ENCODE results near the gene XPR1.

XPR1 gene

DNA sequence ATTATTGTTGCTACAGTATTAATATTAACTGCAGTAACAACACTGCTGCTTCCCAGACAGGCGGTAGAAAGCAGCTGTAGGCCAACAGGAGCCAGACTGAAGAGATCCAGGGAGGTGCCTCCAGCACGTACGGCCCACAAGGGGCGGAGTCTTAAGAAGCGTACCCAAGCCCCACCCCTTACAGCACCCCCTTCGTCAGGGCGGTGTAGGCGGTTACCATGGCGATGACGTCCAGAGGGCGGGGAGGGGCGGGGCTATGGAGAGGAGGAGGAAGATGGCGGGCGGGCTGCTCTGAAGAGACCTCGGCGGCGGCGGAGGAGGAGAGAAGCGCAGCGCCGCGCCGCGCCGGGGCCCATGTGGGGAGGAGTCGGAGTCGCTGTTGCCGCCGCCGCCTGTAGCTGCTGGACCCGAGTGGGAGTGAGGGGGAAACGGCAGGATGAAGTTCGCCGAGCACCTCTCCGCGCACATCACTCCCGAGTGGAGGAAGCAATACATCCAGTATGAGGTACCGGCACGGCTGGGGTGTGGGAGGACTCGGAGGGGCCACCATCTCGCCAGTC is at the start of gene XPR1:
Gene XPR1 (plus strand): TSS at position 257 of the 560 bp plus-strand sequence. CDS start 180 bp downstream, at position 437.
- peak; percentile 97 for DNase-seq (ENCODE audit: low read depth, low spot score)

DNA sequence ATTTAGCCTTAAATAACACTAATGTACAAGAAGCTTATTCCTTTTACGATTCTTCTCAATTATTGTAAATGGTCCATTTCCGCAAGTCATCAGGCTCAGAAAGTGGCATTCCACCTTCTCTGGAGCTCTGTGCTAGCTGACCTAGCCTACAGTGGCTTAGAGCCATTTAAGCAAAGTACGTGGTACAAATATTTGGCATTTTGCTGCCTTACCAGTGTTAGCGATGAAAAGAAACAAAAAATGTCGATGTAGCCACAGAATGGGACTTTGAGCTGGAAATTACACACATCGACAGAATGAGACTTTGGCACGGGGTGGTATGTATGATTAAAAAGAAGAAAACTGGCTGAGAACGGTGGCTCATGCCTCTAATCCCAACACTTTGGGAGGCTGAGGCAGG is 47.0 kb upstream of the XPR1 start:
- no peak for DNase-seq (ENCODE audit: low read depth, low spot score)

DNA sequence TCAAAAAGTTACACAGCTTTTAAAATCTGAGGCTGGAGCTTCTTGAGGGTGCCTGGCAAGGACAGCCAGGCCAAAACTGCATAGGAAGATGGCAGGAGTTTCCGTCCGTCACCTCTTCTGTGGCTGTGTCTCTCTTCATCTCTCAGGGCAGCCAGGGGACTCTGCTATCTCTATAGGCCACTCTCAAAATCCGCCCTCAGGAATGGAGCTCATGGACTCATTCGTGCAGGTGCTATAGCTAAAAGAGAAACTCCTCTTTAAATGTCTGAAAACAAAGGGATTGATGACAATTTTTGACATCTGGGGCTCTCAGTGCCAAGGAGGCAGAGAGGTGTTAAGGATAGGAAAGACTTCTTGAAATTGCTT is 45.8 kb upstream of the XPR1 start:
- DNase-seq (ENCODE audit: low read depth, low spot score), result no peak

DNA sequence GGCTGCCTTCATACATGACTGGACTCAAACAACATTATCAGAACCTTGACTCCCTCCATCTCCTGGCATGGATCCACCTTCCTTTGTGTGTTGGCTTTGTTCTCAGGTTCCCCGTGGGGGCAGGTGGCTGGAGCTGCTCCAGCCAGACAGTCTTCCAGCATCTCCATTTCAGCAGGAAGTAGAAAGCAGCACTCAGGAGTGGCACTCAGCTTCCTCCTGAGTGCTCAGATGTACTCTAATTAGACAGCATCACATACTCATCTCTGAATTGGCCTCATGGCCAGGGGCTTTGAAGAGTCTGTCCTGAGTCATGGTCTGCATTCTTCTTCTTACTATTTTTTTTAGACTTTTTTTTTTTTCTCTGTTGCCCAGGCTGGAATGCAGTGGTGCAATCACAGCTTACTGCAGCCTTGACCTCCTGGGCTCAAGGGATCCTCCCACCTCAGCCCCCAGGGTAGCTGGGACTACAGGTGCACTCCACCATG is 45.1 kb upstream of the XPR1 start:
- DNase-seq (ENCODE audit: low read depth, low spot score), result no peak

DNA sequence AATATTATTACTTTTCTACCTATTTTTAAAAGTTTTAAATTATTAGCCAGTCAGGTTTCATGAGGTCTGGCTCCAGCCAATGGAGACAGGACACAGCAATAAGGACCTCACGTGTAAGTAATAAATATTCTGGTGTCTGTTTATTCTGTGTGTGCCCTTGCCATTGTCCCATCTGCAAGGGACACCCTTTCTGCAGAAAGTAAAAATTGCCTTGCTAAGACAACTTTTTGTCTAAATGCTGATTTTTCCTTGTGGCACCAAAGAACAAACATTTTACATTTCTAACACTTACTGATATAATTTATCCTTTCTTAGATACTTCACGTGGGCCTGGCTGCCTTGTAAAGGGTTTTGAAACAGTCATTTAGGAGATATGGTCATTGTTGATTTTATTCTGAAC is 43.7 kb upstream of the XPR1 start:
- no peak for DNase-seq (ENCODE audit: low read depth, low spot score)

DNA sequence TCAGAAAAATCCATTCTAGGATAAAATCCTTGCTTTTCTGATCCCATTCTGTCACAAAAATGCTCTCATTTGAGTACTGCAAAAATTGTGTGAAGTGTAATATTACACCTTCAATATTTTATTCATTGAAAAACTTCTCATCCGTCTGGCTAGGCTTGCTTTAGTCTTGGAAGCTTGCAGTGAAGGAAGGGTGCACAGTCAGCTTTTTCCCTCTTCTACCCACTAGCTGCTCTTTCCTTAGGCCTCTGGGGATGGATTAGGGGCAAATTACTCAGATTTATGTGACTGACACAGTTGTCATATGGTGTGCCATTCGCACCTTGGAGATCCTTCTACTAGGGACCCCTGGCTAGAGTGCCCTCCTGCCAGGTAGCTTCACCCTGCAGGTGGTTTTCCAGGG is 40.9 kb upstream of the XPR1 start:
- no peak for DNase-seq (ENCODE audit: low read depth, low spot score)

DNA sequence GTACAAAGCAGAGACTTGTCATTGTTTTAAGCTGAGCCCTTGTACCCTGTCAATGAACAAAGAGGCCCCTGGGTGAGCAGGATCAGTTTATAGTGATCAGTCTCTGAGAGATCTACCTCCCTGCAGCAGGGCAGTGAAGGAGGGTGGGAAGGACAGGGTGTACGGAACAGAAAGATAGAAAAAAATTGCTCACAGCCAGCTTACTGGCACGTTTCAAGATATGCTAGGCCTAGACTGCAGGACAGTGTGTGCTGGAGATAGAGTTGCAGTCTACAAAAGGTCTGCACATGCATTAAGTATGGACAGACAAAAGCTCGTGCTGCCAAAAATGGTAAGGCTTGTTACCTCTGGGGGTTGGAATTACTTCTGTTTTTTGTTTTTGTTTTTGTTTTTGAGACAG is 38.4 kb upstream of the XPR1 start:
- no peak for DNase-seq (ENCODE audit: low read depth, low spot score)

DNA sequence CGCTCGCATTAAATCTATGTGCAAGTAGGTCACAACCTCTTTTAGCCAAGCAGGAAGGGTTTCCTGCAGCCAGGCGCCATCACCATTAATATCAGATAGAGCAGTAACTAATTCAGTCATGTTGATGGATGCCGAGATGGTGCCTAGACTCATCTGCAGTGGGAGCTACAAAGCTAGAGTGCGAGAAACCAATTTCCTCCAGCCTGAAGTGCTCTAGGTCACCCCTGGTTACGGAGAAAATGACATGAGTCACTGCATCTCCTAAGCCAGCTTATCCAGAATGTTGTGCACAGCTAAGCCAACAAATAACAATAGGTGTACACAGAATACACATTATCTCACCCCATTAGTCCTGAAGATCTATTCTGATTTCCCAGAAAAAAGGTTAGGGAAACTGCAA is 37.1 kb upstream of the XPR1 start:
- no peak for DNase-seq (ENCODE audit: low read depth, low spot score)

DNA sequence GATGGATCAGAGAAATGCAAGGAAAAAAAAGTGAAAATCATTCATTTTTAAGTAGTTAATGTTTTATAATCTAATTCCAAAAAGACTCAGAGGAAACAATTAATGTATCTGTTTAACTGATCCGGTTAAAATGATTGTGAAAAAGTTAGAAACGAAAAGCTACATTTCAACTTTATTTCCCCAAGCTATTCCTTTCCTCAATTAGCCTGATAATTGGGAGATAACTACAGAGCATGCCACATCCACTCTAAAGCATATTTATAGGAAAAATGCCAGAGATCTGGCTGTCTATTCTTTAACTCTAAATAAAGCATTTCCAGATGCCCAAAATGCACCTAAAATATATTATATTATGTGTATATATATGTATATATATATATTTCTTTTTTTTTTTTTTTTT is 35.9 kb upstream of the XPR1 start:
- DNase-seq (ENCODE audit: low read depth, low spot score), result no peak

DNA sequence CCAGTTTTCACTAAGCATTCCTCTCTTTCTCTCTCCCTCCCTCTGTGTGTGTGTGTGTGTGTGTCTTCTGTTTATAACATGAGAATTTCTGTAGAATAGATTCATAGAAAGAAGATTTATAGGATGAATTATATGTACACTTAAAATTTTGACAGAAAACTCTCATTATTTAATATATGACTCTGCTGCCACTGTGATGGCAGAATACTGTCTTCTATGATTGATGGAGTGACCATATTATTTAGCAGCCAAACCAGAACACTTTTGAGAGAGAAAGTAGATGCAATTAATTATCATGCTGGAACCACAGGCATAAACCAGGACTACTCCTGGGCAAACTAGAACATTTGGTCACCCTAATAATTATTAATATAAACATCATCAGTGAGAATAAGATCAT is 34.3 kb upstream of the XPR1 start:
- no peak for DNase-seq (ENCODE audit: low read depth, low spot score)

DNA sequence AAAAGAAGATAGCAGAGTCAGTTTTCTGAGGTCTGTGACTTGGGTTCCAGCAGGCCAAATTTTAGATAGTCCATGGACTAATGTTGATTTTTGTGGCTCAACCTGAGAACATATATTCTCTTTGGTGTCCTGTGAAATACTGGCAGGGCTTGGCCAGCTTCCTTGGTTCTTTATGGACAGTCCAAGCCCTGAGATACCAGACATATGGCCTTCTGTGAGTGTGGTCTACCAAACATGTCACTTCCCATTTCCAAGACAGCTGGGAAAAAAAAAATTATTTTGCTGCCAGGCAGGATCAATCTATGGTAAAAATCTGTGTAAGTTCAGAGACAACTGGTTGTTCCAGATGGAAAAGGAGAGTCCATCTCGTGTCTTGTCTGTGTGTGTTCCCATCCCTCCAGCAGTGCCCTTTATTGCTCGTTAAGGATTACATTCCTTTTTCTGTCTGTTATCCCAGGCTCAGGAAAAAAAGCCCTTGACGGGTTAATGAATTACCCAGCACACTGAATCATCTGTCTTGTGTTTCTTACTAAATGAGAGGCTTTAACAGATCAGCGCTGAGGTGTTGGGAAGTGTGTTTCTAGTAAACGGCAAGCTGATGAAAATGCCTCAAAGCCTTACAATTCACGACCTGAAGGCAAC is 33.4 kb upstream of the XPR1 start:
- no peak for DNase-seq (ENCODE audit: low read depth, low spot score)

DNA sequence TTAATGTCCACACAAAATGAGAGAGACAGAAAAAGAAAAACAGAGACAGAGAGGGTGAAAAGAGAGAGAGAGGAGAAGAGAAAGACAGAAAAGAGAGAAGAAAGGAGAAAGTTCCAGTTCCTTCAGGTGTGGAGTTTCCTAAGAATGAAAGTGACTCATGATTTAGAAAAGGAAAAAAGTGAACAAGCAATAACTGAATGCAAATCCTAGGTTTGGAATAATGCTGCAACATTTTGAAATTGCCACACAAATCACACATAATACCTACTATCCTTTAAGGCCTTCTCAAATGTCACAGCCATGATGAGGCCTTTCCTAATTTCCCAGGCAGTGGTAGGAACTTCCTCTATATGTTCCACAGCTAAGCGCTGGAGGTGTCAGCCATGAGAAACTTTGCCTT is 31.5 kb upstream of the XPR1 start:
- DNase-seq (ENCODE audit: low read depth, low spot score), result no peak

DNA sequence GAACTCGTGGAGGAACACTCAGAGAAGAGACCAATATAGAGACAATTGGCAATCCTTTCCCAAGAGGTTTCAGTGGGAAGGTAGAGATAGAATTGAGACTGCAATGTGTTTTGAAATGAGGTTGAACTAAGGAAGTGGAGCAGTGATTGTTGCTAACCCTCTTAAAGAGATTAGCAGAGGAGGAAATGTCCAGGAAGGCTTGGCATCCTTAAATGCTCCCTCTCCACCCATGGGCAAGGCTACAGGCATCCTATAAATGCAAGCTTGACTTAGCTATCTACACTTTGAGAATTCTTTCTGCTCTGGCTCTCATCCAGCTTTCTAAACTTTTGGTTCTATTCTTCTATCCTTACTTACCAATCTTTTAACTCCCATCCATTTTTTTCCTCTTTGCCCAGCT is 30.3 kb upstream of the XPR1 start:
- DNase-seq (ENCODE audit: low read depth, low spot score), result no peak

DNA sequence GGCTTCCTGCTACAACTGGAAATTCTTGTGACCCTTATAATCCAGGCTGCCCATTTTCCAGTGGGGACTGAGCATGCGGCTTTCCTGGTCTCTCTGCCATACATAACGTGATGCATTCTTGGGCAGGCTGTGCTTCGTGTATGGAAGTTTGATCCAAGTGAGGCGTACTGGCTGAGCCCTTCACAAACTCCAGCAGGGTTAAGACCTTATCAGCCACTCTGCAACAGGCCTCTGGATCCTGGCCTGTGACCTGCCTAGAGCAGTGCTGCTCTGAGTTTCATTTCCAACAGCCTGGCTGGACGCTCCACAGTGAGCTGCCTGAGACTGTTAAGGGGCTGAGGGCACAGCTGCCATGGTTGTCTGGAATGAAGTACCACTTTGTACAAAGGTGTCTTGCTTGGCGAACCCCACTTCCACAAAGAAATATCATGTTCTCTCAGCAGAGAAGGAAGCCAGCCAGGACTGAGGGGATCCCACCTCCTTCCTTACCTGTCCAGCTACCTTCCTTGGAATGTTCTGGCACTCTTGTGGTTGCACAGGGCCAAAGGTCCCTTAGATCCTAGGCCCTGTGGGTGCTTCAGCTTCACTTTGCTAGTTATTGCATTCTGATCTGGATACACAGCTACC is 28.5 kb upstream of the XPR1 start:
- no peak for DNase-seq (ENCODE audit: low read depth, low spot score)

DNA sequence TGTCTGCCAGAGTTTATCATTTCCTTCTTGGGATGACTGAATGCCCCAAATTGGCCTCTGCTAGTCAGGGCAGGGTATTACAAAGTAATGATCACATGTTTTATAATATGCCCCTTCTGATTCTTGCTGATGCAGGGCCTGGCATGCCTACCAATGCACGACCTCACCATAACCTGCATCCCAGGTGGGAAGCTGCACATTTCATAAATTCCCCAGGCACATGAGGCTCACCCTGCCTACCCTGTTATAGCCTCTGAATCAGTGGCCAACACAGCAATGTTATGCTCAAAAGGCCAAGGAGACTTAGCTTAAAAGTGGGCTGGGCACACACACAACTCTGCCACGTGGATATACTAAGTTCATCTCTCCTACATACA is 28.0 kb upstream of the XPR1 start:
- DNase-seq (ENCODE audit: low read depth, low spot score), result no peak

DNA sequence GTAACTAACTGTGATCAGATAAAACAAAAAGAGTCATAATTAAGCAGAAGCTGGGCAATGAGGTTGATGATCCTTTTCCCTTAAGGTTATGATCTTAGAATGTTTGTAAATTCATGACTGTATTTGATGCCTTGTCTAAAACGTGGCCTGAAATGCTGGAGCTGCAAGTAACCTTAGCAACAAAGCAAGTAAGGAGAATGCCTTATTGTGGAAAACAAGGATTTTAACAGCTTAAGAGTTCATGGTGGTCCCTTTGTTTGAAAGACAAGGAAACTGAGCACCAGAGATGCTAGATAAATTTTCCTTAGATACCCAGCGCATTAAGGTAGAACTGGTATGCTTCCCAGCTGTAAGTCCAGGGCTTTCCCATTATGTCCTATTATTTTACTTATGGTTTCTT is 25.7 kb upstream of the XPR1 start:
- no peak for DNase-seq (ENCODE audit: low read depth, low spot score)

DNA sequence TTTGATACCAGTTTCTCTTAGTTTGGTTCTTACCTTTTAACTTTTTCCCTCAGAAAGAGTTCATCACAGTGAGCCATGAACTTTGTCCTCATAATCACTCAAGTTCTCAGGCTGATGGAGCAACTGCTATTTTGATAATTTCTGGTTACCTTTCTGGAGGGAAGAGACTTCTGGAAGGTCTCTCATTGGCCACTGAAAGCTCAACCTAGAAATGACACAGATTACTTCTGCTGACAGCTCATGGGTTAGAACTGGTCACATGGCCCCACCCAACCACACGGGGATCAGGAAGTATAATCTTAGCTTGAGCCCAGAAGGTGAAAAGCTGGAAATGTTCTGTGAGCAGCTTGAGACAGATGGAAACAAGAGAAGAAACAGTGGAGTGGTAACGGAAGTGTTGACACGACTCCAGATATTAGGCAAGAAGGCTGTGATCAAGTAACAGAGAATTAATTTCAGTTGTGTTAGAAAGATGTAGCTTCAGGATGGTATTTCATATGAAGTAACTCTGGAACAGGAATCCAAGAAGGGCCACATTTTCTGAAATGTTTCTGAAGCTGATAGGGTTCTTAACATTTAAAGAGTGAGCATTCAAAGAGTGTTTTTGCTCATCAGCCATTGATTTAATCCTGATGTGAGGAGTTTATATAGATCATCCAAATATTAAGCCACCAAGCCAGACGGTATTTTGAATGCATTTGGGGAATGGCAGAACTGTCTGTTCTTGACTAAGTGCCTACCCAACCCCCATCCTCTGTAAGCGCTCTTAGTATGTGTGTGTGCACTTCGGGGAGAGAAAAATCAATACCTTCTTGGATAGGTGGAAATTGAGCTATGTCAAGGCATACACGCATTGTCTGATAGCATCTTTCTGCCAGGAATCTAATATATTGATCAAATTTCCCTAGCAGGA is 21.9 kb upstream of the XPR1 start:
- DNase-seq (ENCODE audit: low read depth, low spot score), result no peak

DNA sequence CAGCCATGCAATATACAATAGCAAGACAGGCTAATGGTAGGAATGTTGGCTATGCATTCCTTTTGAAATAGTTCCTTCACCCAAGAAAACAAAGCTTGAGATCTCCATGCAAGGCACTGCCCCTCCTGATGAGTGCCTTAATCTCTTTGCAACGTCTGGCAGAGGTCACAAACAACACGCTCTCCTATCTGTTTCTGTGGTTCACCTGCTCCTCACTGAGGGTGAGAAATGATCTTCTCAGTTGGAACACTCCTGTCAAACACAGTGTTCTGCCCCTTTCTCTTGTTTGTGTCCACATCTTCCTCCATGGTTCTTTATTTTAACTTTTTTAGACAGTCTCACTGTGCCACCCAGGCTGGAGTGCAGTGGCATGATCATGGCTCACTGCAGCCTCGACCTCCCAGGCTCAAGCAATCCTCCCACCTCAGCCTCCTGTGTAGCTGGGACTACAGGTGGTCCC is 21.2 kb upstream of the XPR1 start:
- no peak for DNase-seq (ENCODE audit: low read depth, low spot score)

DNA sequence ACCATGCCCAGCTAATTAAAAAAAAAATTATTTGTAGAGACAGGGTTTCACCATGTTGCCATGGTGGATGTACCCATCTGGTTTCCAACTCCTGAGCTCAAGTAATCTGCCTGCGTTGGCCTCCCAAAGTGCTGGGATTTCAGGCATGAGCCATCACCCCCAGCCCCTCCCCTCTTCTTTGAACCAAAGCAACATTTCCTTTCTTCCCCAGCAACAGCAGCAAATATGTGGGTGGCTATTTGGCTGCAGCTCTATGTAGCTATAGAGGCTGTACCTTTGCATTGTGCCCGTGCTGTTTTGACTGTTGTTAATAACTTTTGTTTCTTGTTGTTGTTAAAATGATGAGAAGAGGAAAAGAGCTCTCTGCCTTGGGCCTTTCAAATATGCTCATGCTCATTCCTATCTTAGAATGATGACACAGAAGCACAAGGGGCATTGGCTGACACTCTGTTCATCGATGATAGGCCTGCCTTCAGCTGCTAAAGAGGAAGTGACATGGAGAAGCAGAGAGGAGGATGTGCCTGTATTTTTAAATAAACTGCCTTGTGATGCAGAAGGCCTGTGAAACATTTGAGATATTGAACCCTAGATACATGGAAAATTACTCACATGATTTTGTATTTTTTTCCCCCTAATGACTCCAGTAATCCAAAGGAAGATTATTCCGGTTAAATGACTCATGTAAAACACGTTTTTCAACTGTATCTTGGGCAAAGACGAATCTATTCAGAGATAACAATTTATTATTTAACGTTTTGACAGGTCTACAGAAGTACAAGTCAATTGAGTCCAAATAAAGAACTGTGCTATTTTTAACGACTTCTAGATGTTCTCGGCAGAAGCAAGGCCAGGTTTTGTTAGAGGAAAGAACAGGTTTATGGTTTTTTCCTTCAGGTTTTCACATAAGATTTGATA is 20.5 kb upstream of the XPR1 start:
- no peak for DNase-seq (ENCODE audit: low read depth, low spot score)

DNA sequence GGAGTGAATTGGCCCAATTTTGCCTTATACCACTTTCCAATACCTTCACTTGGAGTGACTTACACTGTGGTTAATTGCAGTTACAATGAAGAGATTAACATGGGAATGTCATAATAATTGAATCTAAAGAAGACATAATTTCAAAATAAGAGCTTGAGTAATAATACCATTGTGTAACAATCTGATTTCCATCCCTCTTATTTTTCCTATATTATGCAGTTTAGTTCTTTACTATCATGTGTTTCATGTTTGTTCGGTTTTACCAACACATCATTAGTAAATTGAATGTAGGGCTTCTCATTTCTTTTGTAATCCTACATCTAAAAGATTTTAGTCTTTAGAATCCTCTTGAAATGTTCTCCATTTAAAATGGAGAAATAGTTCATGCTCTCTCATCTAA is 19.2 kb upstream of the XPR1 start:
- DNase-seq (ENCODE audit: low read depth, low spot score), result no peak

DNA sequence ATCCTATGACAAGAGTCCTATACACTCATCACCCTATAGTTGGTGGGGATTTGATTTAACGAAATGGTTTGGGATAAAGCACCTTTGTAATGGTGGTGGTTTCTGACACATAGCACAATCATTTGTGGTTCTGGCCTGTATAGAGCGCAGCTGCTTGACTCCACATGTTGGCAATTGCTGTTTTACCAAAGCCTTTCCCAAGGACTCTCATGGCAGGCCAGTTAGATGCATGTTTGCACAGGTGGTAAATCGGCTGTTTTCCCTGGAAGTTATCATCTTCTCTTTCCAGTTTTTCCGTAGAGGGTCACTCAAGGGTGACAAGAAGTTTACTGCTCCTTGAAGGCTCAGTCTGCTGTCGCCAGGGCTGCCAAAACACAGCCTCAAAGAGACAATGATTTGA is 17.1 kb upstream of the XPR1 start:
- no peak for DNase-seq (ENCODE audit: low read depth, low spot score)
